Erythroblast (primary cell): ENCODE data around the gene NR4A3.

Source experiments
- GATA1 ChIP-seq: IDR thresholded peaks from 2 replicates; pipeline ENCODE4 v1.6.1; 2011; ENCODE audit warnings: low read depth, mild to moderate bottlenecking, control low read depth, low read length, moderate library complexity
- POLR2A ChIP-seq: IDR thresholded peaks from 2 replicates; pipeline ENCODE4 v1.6.1; 2011; ENCODE audit warnings: mild to moderate bottlenecking, low read length

GRCh38 chr9:99822806-99823591 is 1.3 kb downstream of the NR4A3 start:
- no peak for TF ChIP-seq POLR2A
- no peak for TF ChIP-seq GATA1
